NCI-H1436 (cell line): ENCODE results near the gene DMBT1.

Experiments used
- DNase-seq: peaks from one replicate; lab custom pipeline; 2025; lab: John Stamatoyannopoulos, UW

Gene DMBT1

DNA sequence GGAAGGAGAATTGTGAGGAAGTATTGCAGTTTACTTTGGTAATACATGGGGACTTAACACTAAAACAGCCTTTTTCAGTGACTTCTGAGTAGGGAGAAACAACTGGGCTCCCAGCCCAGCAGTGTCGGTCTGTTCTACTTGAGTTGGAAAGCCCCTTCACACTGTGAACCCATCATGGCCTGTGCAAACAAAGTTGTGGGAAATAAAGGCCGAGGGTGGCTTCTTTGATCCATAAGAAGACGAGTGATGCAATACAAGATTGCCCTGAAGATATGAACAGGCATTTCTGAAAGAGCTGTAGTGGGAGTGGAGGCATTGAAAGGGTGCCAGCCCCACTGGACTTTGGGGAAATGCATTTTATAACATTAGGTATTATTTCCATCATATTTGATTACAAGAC is 110.8 kb downstream of the DMBT1 start:
- DNase-seq: no peak

DNA sequence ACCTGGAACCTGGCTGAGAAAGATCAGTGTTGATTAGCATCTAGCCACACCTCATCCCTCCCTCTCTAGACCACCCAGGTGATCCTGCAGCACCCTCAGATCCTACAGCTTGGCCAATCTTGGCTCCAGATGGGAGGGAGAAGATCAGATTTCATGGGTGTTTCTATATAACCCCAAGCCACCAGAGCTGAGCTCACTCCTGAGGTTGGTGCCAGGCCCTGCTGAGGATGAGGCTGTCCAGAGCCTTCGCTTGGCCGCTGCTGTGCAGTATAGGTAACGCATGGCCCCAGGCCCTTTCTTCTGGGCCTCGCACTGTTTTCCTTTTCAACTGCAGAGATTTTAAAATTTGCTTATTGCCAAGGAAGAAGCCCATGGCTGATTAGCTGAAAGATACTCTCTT is 112.1 kb downstream of the DMBT1 start:
- no peak for DNase-seq

DNA sequence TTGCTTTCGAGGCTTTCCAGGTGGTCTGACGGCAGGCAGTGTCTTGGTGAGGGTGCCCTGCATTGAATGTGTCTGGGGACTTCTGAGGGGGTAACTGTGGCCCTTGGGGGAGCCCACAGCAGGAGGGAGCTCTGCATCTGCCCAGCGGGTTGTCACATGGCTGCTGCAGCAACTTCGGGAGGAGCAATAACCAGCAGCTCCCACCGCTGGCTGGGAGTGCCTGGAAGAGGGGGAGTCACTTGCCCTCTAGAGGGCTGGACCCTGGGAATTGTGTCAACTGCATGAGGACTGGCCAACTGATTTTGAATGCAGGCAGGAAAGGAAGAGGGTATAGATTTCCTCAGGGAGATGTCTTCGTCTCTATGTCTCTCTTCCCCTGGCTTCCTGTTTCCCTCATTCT is 112.7 kb downstream of the DMBT1 start:
- DNase-seq: no peak

DNA sequence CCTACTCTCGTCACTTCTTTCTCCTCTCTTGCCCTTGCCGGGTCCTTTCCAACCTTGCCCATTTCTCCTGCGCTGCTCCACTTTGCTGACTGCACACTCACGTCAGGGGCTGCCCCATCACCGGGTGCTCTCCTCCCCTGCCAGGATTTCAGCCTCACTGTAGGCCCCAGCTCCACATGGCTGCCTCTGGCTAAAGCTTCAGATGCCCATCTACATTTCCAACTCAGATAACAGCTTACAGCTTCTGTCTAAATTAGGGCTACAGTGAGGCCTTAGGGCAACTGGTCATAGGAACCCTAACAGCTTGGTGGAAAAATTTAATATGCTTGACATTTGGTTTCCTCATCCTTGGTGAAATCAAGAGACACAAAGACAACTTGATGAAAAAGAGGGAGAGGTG is 113.2 kb downstream of the DMBT1 start:
- DNase-seq: no peak

DNA sequence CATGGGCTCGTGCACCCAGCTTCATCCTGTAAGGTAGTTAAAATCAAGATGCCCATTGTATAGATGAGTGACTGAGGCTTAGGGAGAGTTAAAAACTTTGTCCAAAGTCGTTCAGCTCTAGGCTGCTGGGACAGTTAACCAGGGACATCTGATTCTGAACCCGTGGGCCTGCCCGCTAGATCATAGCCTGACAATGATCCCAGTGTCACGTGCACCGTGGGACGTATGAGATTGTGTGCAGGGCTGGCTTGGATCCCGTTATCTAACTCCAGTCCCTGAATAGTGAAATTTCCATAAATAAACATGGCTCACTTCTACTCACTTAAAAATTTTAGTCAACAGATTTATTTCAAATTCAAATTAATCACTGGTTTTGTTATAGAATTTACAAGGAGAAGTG is 114.2 kb downstream of the DMBT1 start:
- DNase-seq: no peak

DNA sequence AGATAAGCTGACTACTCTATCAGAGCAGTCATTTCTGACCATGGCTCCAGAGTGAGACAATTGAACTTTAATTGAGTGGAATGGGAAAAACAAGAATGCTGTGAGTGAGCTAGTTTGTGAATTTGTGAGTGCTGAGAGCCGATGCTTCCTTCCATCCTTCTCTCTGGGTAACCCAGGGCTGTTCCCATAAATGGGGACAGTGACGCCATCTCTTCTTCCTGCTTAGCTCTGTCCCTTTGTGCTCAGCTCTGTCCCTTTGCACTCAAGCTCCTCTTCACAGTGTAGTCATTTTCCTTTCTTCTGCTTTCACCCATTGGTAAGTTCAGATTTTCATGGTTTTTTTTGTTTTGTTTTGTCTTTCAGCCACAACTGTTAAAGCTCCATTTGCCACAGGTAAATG is 114.7 kb downstream of the DMBT1 start:
- DNase-seq: no peak

DNA sequence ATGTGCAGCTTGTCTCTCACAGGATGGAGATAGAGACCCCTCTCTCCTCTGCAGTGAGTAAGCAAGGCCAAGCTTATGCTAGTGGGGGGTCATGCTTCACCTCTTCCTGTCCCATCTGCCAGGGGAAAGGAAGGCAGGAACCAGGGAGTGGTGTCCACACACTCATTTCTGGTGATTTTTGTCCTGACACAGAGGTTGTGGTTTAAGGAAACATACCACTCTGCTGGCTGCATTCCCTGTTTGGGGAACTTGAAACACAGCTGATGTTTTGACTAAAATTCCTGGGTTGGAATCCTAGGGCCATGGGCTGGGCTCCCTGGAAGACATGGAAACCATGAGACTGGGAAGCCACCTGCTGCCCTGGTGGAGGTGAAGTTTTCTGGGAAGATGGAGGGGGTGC is 117.7 kb downstream of the DMBT1 start:
- DNase-seq: no peak

DNA sequence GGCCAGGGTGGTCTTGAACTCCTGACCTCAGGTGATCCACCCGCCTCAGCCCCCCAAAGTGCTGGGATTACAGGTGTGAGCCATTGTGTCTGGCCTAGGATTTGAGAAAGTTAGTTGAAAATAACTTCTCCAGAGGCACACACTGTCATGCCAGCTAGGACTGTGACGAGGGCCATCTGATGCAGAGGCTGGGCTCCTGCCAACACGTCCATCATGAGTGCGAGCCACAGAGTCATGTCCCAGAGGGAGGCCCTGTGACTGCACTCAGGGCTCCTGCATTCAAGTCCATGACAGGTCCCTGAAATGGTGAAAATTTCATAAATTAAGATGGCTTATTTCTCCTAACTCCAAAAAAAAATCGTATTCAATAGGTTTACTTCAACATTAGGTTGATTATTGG is 122.0 kb downstream of the DMBT1 start:
- no peak for DNase-seq

DNA sequence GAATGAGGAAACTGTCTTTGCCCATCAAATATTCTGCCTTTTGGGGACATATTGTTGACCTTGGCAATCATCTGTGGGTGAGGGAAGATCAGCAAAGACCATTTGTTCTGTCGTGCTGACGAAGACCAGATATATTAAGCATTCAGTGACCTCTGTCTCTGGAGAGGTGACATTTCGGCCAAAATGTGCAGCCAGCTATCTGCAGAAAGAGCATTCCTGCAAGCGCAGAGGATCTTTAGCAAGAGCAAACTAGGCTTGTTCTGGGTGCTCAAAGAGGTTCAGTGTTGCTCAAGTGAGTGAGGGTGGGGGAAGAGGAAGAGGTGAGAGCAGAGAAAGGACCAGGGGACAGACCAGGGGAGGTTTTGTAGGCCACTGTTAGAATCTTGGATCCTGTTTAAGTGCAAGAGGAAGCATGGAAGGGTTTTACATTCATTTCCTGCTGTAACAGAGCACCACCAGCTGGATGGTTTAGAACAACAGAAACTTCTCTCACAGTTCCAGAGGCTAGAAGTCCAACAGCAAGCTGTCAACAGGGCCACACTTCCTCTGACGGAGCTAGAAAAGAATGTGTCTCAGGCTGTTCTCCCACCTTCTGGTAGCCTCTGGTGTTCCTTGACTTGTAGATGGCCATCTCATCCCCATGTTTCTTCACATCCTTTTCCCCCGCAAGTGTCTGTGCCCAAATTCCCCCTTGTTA is 127.9 kb downstream of the DMBT1 start:
- no peak for DNase-seq

DNA sequence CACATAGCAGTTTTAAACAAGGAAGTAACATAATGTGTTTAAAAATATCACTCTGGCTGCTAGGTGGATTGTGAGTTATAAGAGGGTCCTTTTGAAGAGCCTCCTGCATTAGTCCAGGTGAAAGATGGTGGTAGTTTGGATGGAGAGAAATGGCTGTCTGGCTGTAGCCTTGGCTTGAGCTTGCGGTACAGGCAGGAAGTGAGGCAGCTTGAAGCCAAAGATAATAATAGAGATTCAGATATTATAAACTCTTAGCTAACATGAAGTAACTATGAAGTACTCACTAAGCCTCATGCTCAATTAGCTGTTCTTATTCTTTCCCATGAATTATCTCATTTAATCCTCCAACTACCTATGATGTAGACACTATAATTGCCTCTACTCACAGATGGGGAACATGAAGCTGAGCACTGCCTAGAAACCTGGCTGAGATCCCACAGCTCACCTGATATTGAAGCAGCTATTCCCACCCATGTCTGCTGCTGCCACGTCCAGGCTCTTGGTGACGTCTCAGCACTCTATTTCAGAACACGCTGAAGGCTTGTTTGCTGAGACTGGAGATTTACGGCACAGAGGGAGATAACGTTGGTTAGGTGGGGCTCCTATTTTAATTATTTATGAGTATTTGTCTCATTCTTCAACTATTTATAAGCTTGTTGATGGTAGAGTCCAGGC is 128.7 kb downstream of the DMBT1 start:
- DNase-seq: no peak

DNA sequence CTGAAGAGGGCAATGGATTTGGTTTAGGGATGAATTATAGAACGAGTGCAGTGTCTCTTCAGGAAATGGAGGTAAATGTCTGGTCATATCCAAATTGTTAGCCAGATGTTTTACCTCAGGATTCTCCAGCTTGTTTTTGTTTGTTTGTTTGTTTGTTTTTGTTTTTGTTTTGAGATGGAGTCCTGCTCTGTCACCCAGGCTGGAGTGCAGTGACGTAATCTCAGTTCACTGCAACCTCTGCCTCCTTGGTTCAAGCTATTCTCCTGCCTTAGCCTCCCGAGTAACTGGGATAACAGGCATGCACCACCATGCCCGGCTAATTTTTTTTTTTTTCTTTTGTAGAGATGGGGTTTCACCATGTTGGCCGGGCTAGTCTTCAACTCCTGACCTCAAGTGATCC is 132.2 kb downstream of the DMBT1 start:
- no peak for DNase-seq
